ENCODE data around the gene OR4F15. TPM values are rescaled to one million over a fixed set of nuclear protein-coding genes. Genes with fewer than 3 reads are reported as not detected.
A peak's percentile ranks its signal among the peaks of the same experiment; 100 is the strongest.

OR4F15 gene
- total and polyA plus RNA-seq, 2 donors (not counting 1 experiment from before 2014, with no cell fraction given): 0.17 TPM; not detected in 1

DNA sequence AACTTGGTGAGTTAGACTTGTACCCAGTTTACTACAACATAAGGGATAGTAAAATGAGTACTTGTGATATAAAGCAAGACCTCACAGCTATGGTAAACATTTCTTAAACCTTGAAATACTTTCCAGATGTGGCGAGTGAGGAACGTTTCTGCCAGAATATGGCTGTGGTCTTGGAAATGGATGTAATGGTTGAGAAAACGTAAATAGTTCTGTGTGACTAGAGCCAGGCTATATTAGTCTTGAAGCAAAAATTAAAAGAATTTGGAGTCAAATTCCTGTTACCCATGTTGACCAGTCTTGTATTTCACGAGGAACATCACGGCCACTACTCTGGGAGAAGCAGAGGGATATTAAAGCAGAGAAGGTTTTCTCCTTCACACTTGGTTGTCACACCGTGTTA lies 15.3 kb downstream of the OR4F15 start:
- no peaks in the 10 kb centered on the region for H3K9me3 ChIP-seq (ENCODE audit: control insufficient read depth, insufficient read depth, low read depth, low read length)
- no peak overlapping the region for H3K4me3 ChIP-seq (replicated peaks in 1 of 4; ENCODE audit: control extremely low read depth in 1 of 4, insufficient read depth in 1 of 4, low read depth in 3 of 4, low read length in 4 of 4)
- no peaks in the 10 kb centered on the region for H3K4me1 ChIP-seq (ENCODE audit: control insufficient read depth, extremely low read depth, insufficient read depth, low read length)
- no peak overlapping the region for H3K27ac ChIP-seq (ENCODE audit: insufficient read depth, low read length)
- TF ChIP-seq, protein P1, sequence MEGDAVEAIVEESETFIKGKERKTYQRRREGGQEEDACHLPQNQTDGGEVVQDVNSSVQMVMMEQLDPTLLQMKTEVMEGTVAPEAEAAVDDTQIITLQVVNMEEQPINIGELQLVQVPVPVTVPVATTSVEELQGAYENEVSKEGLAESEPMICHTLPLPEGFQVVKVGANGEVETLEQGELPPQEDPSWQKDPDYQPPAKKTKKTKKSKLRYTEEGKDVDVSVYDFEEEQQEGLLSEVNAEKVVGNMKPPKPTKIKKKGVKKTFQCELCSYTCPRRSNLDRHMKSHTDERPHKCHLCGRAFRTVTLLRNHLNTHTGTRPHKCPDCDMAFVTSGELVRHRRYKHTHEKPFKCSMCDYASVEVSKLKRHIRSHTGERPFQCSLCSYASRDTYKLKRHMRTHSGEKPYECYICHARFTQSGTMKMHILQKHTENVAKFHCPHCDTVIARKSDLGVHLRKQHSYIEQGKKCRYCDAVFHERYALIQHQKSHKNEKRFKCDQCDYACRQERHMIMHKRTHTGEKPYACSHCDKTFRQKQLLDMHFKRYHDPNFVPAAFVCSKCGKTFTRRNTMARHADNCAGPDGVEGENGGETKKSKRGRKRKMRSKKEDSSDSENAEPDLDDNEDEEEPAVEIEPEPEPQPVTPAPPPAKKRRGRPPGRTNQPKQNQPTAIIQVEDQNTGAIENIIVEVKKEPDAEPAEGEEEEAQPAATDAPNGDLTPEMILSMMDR (conservative IDR thresholded peaks at IDR 0.05 in 1 of 2, IDR thresholded peaks at IDR 0.05 in 1 of 2; ENCODE audit: low read depth in 1 of 2, low read length in 2 of 2): no peak
- TF ChIP-seq EZH2 (IDR thresholded peaks at IDR 0.05; ENCODE audit: low read length, missing control alignments): no peak
- no peaks in the 10 kb centered on the region for H3K79me2 ChIP-seq (ENCODE audit: control insufficient read depth, insufficient read depth, low read length)
- no peaks in the 10 kb centered on the region for H3K27me3 ChIP-seq (ENCODE audit: control insufficient read depth, insufficient read depth, low read length)
- no peak overlapping the region for H3K9ac ChIP-seq (ENCODE audit: insufficient read depth, low read length)
- no peak overlapping the region for H2AFZ ChIP-seq (ENCODE audit: low read length)
- no peak overlapping the region for H3K4me2 ChIP-seq (ENCODE audit: extremely low read depth, insufficient read depth, low read length)
- peak; percentile 0 to 63 for DNase-seq (ENCODE audit: low read depth in 2 of 2)
- no peaks in the 10 kb centered on the region for H4K20me1 ChIP-seq (ENCODE audit: control insufficient read depth, extremely low read depth, insufficient read depth, low read length)
- H3K36me3 ChIP-seq (ENCODE audit: control insufficient read depth, insufficient read depth, low read length): no peaks in the 10 kb centered on the region

DNA sequence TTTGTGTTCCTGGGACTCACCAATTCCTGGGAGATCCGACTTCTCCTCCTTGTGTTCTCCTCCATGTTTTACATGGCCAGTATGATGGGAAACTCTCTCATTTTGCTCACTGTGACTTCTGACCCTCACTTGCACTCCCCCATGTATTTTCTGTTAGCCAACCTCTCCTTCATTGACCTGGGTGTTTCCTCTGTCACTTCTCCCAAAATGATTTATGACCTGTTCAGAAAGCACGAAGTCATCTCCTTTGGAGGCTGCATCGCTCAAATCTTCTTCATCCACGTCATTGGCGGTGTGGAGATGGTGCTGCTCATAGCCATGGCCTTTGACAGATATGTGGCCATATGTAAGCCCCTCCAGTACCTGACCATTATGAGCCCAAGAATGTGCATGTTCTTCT lies 16.8 kb downstream of the OR4F15 start:
- H3K27me3 ChIP-seq (ENCODE audit: control insufficient read depth, insufficient read depth, low read length): no peaks in the 10 kb centered on the region
- no peak overlapping the region for H3K4me3 ChIP-seq (replicated peaks in 1 of 4; ENCODE audit: control extremely low read depth in 1 of 4, insufficient read depth in 1 of 4, low read depth in 3 of 4, low read length in 4 of 4)
- H3K4me2 ChIP-seq (ENCODE audit: extremely low read depth, insufficient read depth, low read length): no peak overlapping the region
- DNase-seq (ENCODE audit: low read depth in 2 of 2): no peak
- H3K4me1 ChIP-seq (ENCODE audit: control insufficient read depth, extremely low read depth, insufficient read depth, low read length): no peaks in the 10 kb centered on the region
- no peak overlapping the region for H3K9ac ChIP-seq (ENCODE audit: insufficient read depth, low read length)
- no peaks in the 10 kb centered on the region for H4K20me1 ChIP-seq (ENCODE audit: control insufficient read depth, extremely low read depth, insufficient read depth, low read length)
- H3K27ac ChIP-seq (ENCODE audit: insufficient read depth, low read length): no peak overlapping the region
- H3K9me3 ChIP-seq (ENCODE audit: control insufficient read depth, insufficient read depth, low read depth, low read length): no peaks in the 10 kb centered on the region
- no peaks in the 10 kb centered on the region for H3K79me2 ChIP-seq (ENCODE audit: control insufficient read depth, insufficient read depth, low read length)
- no peak overlapping the region for H2AFZ ChIP-seq (ENCODE audit: low read length)
- no peaks in the 10 kb centered on the region for H3K36me3 ChIP-seq (ENCODE audit: control insufficient read depth, insufficient read depth, low read length)
- TF ChIP-seq, protein P1 (conservative IDR thresholded peaks at IDR 0.05 in 1 of 2, IDR thresholded peaks at IDR 0.05 in 1 of 2; ENCODE audit: low read depth in 1 of 2, low read length in 2 of 2): no peak
- no peak for TF ChIP-seq EZH2 (IDR thresholded peaks at IDR 0.05; ENCODE audit: low read length, missing control alignments)

DNA sequence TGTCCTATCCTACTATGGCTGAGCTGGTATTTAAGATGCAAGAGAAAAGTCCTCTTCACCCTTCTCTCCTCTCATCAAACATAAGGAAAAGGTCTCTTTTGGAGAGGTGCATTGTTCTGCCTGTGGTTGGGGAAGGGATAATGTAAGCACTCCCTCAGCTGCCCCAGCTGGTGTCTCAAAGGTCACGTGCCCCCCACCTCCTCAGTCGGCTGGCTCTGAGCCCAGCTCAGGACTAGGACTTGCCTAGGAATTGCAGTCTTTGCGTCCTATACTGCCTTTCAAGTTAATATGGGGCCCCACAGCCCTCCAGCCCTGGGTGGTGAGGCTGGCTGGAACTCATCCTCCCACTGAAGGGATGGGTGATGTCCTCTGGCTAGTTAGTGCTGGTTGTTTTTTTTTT lies 29.7 kb downstream of the OR4F15 start:
- H3K36me3 ChIP-seq (ENCODE audit: control insufficient read depth, insufficient read depth, low read length): no peaks in the 10 kb centered on the region
- H2AFZ ChIP-seq (ENCODE audit: low read length): no peak overlapping the region
- H3K27ac ChIP-seq (ENCODE audit: insufficient read depth, low read length): no peak overlapping the region
- no peak for DNase-seq (ENCODE audit: low read depth in 2 of 2)
- H3K9ac ChIP-seq (ENCODE audit: insufficient read depth, low read length): no peak overlapping the region
- H3K4me1 ChIP-seq (ENCODE audit: control insufficient read depth, extremely low read depth, insufficient read depth, low read length): no peaks in the 10 kb centered on the region
- H4K20me1 ChIP-seq (ENCODE audit: control insufficient read depth, extremely low read depth, insufficient read depth, low read length): no peaks in the 10 kb centered on the region
- no peak overlapping the region for H3K4me3 ChIP-seq (replicated peaks in 1 of 4; ENCODE audit: control extremely low read depth in 1 of 4, insufficient read depth in 1 of 4, low read depth in 3 of 4, low read length in 4 of 4)
- no peak overlapping the region for H3K4me2 ChIP-seq (ENCODE audit: extremely low read depth, insufficient read depth, low read length)
- no peaks in the 10 kb centered on the region for H3K9me3 ChIP-seq (ENCODE audit: control insufficient read depth, insufficient read depth, low read depth, low read length)
- no peaks in the 10 kb centered on the region for H3K27me3 ChIP-seq (ENCODE audit: control insufficient read depth, insufficient read depth, low read length)
- H3K79me2 ChIP-seq (ENCODE audit: control insufficient read depth, insufficient read depth, low read length): no peaks in the 10 kb centered on the region
- TF ChIP-seq, protein P1 (conservative IDR thresholded peaks at IDR 0.05 in 1 of 2, IDR thresholded peaks at IDR 0.05 in 1 of 2; ENCODE audit: low read depth in 1 of 2, low read length in 2 of 2): no peak
- no peak for TF ChIP-seq EZH2 (IDR thresholded peaks at IDR 0.05; ENCODE audit: low read length, missing control alignments)

All from fibroblast of lung (primary cell).